Aorta (tissue), 5 donors: ENCODE measurements around the gene SLC22A31. TPM values are rescaled to one million over a fixed set of nuclear protein-coding genes. Genes with fewer than 3 reads are reported as not detected.

ENCODE experiments used
- ATAC-seq: fragments of 200-7000 bp; cut with Tn5 transposase; one replicate; pipeline ENCODE4 v1.9.1; 2022; ENCODE audit warnings: moderate library complexity; ENCODE audit not compliant: low FRiP score
- DNase-seq, 2 donors: peaks; one replicate each; pipeline ENCODE4 v3.0.0-alpha.2; 2020
- H3K27ac ChIP-seq, 2 donors: one replicate each; pipeline ENCODE4 v1.5.1; 2013; ENCODE audit warnings: low read length in 2 of 2, mild to moderate bottlenecking in 2 of 2, moderate library complexity in 2 of 2, control low read depth in 1 of 2, inconsistent platforms in 1 of 2, low read depth in 1 of 2
- H3K27me3 ChIP-seq, 2 donors: one replicate each; pipeline ENCODE4 v1.6.1; 2013; ENCODE audit warnings: control low read depth in 1 of 2, low read length in 1 of 2, mild to moderate bottlenecking in 1 of 2, moderate library complexity in 1 of 2; ENCODE audit not compliant: insufficient read depth in 2 of 2, control insufficient read depth in 1 of 2
- H3K36me3 ChIP-seq, 2 donors: one replicate each; pipeline ENCODE4 v1.6.1; 2013; ENCODE audit warnings: control low read depth in 1 of 2, low read length in 1 of 2, mild to moderate bottlenecking in 1 of 2; ENCODE audit not compliant: insufficient read depth in 2 of 2, control insufficient read depth in 1 of 2
- H3K4me1 ChIP-seq, 2 donors: one replicate each; pipeline ENCODE4 v1.6.1; 2013; ENCODE audit warnings: low read length in 2 of 2, control low read depth in 1 of 2, mild to moderate bottlenecking in 1 of 2, moderate library complexity in 1 of 2; ENCODE audit not compliant: insufficient read depth in 2 of 2, control insufficient read depth in 1 of 2
- H3K4me3 ChIP-seq, 2 donors: one replicate each; pipeline ENCODE4 v1.5.1; 2013; ENCODE audit warnings: low read length in 2 of 2, control low read depth in 1 of 2, mild to moderate bottlenecking in 1 of 2
- H3K9me3 ChIP-seq: one replicate; pipeline ENCODE4 v1.6.1; 2013; ENCODE audit warnings: mild to moderate bottlenecking, low read length; ENCODE audit not compliant: control insufficient read depth
- WGBS, 2 donors: extraction: QIAGEN DNeasy Blood & Tissue Kit; methylation state at CpG; one replicate each; pipeline ENCODE4 v1.1.7; 2013; 5-methylcytosine and 5-hydroxymethylcytosine counted together
- intact Hi-C, 2 donors: fragments of 100-400 bp; cut with DNase I; formaldehyde crosslinking; loops; one replicate each; pipeline versions ENCODE4 v1.14.2 to v1.15.0; 2022
- polyA plus RNA-seq, 2 donors: library from polyadenylated mRNA; stranded (reverse); fragments of 200-250 nt; gene quantifications; one replicate each; pipeline ENCODE4 v1.2.3, GENCODE V29; 2013
- total RNA-seq, 2 donors: library from RNA; stranded (reverse); fragmentation: NEBNext Ultra II Directional; extraction: Animal tissue kit (Norgen Biotek cat#: 25700); gene quantifications; one replicate each; pipeline ENCODE4 v1.2.1, GENCODE V29; 2021
- donor health status: healthy with polysubstance abuse.
- donor health status: Bipolar disorder and iron deficiency.
- donor health status: DM: no; HTN: no; CAD: no.
- donor health status: DM: no; HTN: no; CAD: no.
- donor health status: DM: yes; HTN: yes; CAD: no.

The SLC22A31 gene
- total and polyA plus RNA-seq, 4 donors: 0.75 to 4.0 (median 2.9) TPM; not detected in 1

DNA sequence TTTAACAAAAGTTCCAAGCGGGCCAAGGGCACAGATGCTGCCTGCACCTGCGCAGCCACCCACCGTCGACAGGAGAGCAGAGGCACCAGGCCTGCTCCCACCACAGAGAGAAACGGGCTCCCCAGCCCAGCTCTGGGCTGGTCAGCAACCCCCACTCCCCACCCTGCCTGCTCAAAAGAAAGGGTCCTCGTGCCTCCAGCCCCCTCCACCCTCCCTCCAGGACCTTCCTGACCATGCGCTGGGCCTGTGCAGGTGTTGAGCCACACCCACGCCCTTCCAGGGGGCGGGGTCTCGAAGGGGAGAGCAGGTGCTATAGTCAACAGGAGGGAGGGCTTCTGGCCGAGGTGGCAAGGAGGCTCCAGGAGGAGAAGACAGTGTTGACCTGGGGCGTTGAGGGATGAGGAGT, 42.5 kb upstream of the SLC22A31 start:
- Histone ChIP-seq H3K4me3 (no peak overlapping the region), H3K9me3 (no peaks in the 10 kb centered on the region), H3K36me3 (no peaks in the 10 kb centered on the region), H3K4me1 (no peaks in the 10 kb centered on the region), H3K27me3 (no peaks in the 10 kb centered on the region), H3K27ac (no peak overlapping the region)
- intact Hi-C loops: loop anchor here (10.0 kb wide), 3 partner anchors 62 to 322 kb away; partner anchors contain the start of gene RPL13 (in 1 of the 2)
- DNase-seq: no peak
- whole genome bisulfite sequencing, 2 donors: 42 to 48% methylated on average over 12 of the region's 12 CpGs
- ATAC-seq: no peak

DNA sequence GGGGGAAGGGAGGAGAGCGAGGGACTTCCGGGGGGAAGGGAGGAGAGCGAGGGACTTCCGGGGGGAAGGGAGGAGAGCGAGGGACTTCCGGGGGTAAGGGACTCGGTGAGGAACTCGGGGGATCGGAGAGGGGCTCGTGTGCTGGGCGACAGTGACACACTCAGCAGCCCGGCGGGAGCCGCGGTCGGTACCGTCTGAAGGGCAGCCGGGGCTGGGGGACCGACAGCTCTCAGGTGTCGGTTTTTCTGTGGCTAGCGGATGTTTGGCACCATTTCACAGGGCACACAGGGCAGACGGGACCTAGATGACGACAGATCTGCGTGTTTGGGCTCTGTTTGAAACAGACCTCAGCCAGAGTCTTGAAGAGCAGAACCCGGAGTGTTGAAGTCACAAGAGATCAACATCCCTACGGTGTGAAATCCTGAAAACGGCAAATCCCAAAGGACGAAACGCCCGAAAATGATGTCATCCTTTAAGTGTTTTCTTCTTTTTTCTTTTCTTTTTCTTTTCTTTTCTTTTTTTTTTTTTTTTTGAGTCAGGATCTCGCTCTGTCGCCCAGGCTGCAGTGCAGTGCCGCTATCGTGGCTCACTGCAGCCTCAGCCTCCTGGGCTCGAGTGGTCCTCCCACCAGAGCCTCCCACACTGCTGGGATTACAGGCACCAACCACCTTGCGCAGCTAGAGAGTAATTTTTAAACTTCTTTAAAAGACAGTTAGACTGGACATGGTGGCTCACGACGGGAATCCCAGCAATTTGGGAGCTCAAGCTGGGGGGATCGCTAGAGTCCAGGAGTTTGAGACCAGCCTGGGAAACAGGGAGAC, 41.1 kb upstream of the SLC22A31 start:
- Histone ChIP-seq H3K4me3 (peak overlapping the region; percentile 49 to 83), H3K9me3 (no peaks in the 10 kb centered on the region), H3K27me3 (no peaks in the 10 kb centered on the region), H3K36me3 (no peaks in the 10 kb centered on the region), H3K4me1 (no peaks in the 10 kb centered on the region), H3K27ac (peak overlapping the region; percentile 38 to 97)
- intact Hi-C loops: loop anchor here (10.0 kb wide), 3 partner anchors 63 to 323 kb away; partner anchors contain the start of gene RPL13 (in 1 of the 2)
- ATAC-seq (peak; percentile 88), DNase-seq (peak; percentile 81 to 88)
- 4 to 5% methylated on average over 36 to 39 of the region's 39 CpGs for WGBS, 2 donors

DNA sequence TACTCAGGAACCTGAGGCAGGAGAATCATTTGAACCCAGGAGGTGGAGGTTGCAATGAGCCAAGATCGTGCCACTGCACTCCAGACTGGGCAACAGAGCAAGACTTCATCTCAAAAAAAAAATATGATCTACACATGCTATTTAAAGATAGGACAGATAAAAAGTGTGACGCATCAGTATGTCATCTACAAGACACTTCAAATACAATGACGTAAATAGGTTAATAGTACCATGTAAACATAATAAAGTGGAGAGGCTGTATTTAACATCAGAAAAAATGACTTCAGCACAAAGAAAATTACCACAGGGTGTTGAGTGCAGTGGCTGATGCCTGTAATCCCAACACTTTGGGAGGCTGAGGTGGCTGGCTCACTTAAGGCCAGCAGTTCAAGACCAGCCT, 37.4 kb upstream of the SLC22A31 start:
- intact Hi-C loops: loop anchor here in 1 of 2 donors (10.0 kb wide), 1 partner anchor 407 kb away; no protein-coding TSS in a partner anchor
- Histone ChIP-seq H3K36me3 (peaks cover 0 to 4% of the 10 kb centered on the region in 2 donors), H3K4me1 (no peaks in the 10 kb centered on the region), H3K27me3 (no peaks in the 10 kb centered on the region), H3K9me3 (no peaks in the 10 kb centered on the region), H3K4me3 (no peak overlapping the region), H3K27ac (no peak overlapping the region)
- ATAC-seq (no peak), DNase-seq (no peak)
- 84 to 89% methylated on average over 3 of the region's 3 CpGs for WGBS, 2 donors

DNA sequence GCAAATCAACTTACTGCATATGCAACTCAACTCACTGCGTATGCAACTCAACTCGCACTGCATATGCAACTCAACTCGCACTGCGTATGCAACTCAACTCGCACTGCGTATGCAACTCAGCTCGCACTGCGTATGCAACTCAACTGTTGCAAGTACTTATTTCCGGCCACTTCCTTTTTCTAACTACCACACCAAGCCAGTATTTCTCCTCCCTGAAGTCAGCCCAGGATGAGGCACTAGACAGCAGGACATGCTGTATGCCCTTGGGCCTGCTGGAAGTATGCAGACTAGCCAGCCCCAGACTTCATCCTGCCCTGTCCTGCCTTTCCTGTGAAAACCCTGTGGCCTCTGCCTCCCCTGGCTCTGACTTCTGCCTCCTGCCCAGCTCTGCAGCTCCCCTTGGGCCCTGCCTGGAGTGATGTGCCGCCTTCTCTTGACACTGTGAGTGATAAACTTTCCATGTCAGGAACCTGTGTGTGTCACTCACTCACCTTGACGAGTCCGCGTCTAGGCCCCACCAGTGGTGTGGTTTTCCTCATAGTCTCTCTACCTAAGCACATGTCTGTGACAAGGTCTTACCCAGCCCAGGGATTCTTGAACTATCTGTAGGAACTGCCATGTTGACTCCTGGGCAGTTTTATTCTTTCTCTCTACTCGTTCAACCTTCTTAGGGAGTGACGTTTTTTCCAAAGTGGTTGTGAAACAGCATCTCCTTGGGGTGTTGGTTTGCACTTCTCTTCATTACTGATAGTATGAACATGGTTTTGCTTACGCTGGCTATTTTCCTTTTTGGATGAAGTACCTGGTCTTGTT, 33.5 kb upstream of the SLC22A31 start:
- Histone ChIP-seq H3K36me3 (peaks cover 5 to 12% of the 10 kb centered on the region in 2 donors), H3K27me3 (no peaks in the 10 kb centered on the region), H3K9me3 (no peaks in the 10 kb centered on the region), H3K4me3 (no peak overlapping the region), H3K27ac (no peak overlapping the region), H3K4me1 (no peaks in the 10 kb centered on the region)
- WGBS, 2 donors: 95 to 96% methylated on average over 16 of the region's 16 CpGs
- DNase-seq: peak in 1 of 2 donors; percentile 53
- ATAC-seq: no peak
- intact Hi-C loops: loop anchor here in 1 of 2 donors (10.0 kb wide), 1 partner anchor 411 kb away; no protein-coding TSS in a partner anchor

DNA sequence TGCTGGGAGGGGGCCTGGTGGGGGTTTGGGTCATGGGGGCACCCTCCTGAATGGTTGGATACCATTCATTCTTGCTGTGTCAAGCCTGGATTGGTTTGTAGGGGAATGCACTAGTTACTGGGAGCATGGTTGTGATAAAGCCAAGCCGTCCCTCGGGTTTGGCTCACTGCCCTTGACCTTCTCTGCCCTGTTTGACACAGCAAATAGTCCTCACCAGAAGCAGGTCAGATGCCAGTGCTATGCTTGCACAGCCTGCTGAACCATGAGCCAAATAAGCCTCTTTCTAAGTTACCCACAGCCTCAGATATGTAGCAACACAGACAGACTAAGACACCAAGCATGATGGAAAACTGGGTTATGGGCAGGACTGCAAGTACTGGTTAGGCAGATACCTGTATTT, 31.8 kb upstream of the SLC22A31 start:
- ATAC-seq (no peak), DNase-seq (peak in 1 of 2 donors; percentile 22)
- H3K4me1 ChIP-seq: no peaks in the 10 kb centered on the region
- H3K36me3 ChIP-seq: peaks cover 15 to 18% of the 10 kb centered on the region in 2 donors
- WGBS, 2 donors: 87 to 91% methylated on average over 2 of the region's 2 CpGs
- H3K27me3 ChIP-seq: no peaks in the 10 kb centered on the region
- no peak overlapping the region for H3K27ac ChIP-seq
- no peak overlapping the region for H3K4me3 ChIP-seq
- peaks cover 3% of the 10 kb centered on the region for H3K9me3 ChIP-seq
- intact Hi-C loops: loop anchor here in 1 of 2 donors (10.0 kb wide), 1 partner anchor 413 kb away; no protein-coding TSS in a partner anchor

DNA sequence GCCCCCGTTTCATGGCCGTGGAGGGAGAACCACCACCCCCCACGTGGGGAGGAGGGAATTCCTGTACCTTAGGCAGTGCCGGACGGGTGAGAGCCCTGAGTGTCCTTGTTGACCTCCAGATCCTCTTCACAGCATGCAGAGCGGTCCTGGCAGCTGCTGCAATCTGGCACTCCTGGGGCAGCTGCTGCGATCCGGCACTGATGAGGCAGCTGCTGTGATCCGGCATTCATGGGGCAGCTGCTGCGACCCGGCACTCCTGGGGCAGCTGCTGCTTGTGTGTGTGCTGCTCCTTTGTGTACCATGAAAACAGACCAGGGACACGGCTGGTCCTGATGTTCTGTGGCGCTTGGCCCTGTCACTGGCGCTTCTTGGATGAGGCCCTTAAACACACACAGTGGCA, 29.9 kb upstream of the SLC22A31 start:
- Histone ChIP-seq H3K27ac (no peak overlapping the region), H3K4me3 (no peak overlapping the region), H3K36me3 (peaks cover 23 to 24% of the 10 kb centered on the region in 2 donors), H3K27me3 (no peaks in the 10 kb centered on the region), H3K4me1 (no peaks in the 10 kb centered on the region), H3K9me3 (peaks cover 3% of the 10 kb centered on the region)
- ATAC-seq (no peak), DNase-seq (peak in 1 of 2 donors; percentile 51)
- WGBS, 2 donors: 96 to 98% methylated on average over 14 of the region's 14 CpGs
- intact Hi-C loops: loop anchor here in 1 of 2 donors (10.0 kb wide), 1 partner anchor 415 kb away; no protein-coding TSS in a partner anchor

DNA sequence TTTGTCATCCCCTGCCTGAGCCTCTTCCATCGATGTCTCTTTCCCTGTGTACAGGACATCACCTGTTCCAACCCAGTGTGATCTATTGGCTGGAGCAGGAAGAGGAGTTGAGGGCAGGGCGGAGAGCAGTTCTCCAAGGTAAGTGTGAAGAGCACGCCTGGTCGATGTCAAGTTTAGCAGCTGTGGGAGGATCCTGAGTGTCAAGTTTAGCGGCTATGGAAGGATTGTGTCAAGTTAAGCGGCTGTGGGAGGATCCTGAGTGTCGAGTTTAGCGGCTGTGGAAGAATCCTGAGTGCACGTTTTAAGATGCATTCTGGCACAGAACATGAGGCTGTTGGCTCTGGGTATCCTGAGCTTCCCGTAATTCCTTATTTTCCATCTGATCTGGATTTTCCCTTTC, 24.3 kb upstream of the SLC22A31 start:
- H3K36me3 ChIP-seq: peaks cover 18 to 24% of the 10 kb centered on the region in 2 donors
- H3K9me3 ChIP-seq: peaks cover 3% of the 10 kb centered on the region
- ATAC-seq (no peak), DNase-seq (peak in 1 of 2 donors; percentile 2)
- 94 to 96% methylated on average over 10 of the region's 10 CpGs for WGBS, 2 donors
- H3K4me3 ChIP-seq: no peak overlapping the region
- intact Hi-C loops: no loop called here
- no peak overlapping the region for H3K27ac ChIP-seq
- no peaks in the 10 kb centered on the region for H3K27me3 ChIP-seq
- H3K4me1 ChIP-seq: no peaks in the 10 kb centered on the region

DNA sequence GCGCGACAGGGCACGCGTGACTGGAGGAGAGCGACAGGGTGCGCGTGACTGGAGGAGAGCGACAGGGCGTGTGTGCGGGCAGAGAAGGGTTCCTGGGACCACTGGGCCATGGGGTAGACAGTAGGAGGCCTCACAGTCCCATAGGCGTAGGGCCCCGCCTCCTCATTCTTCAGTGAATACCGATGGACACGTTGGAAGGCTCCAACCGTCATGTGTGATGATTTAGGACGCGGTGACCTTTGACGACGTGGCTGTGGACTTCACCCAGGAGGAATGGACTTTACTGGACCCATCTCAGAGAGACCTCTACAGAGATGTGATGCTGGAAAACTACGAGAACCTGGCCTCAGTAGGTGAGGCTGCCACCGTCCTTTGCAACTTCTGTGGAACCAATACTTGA, 22.6 kb upstream of the SLC22A31 start:
- intact Hi-C loops: no loop called here
- DNase-seq: peak in 1 of 2 donors; percentile 61

More for the DNA sequence above, 22.6 kb upstream of the SLC22A31 start:
- ATAC-seq: no peak
- WGBS, 2 donors: 94 to 95% methylated on average over 21 of the region's 21 CpGs
- H3K4me1 ChIP-seq: no peaks in the 10 kb centered on the region
- no peak overlapping the region for H3K4me3 ChIP-seq
- H3K27me3 ChIP-seq: no peaks in the 10 kb centered on the region
- peaks cover 2% of the 10 kb centered on the region for H3K9me3 ChIP-seq
- H3K27ac ChIP-seq: no peak overlapping the region
- peaks cover 12 to 22% of the 10 kb centered on the region in 2 donors for H3K36me3 ChIP-seq
